Body of pancreas (tissue), 4 donors: ENCODE data around the gene NPTN. TPM values are rescaled to one million over a fixed set of nuclear protein-coding genes. Genes with fewer than 3 reads are reported as not detected.

Experiments
- ATAC-seq: fragments of 150-250 bp; one replicate; pipeline ENCODE4 v1.9.1; 2016
- DNase-seq, 4 donors: peaks; one replicate each; pipeline ENCODE4 v3.0.0-alpha.2; 2019
- H3K27ac ChIP-seq, 4 donors: fragments of 200-600 bp; sonication (generic); 1 replicate in 3 of 4; 2 replicates in 1 of 4; pipeline versions ENCODE4 v1.5.1 to v1.6.1; 2016 to 2019; ENCODE audit warnings: mild to moderate bottlenecking in 1 of 4, mixed read lengths in 1 of 4, moderate library complexity in 1 of 4
- H3K27me3 ChIP-seq, 2 donors: fragments of 200-600 bp; sonication (generic); one replicate each; pipeline ENCODE4 v1.6.0; 2016; ENCODE audit warnings: mild to moderate bottlenecking in 1 of 2
- H3K36me3 ChIP-seq, 2 donors: fragments of 200-600 bp; sonication (generic); replicated peaks in 1 of 2; 2 replicates each; pipeline ENCODE4 v1.5.1; 2016; ENCODE audit warnings: low read depth in 2 of 2; ENCODE audit not compliant: insufficient read depth in 1 of 2
- H3K4me1 ChIP-seq: fragments of 200-600 bp; sonication (generic); one replicate; pipeline ENCODE4 v1.6.0; 2016
- H3K4me3 ChIP-seq, 2 donors: fragments of 200-600 bp; sonication (generic); 1 replicate in 1 of 2; 2 replicates in 1 of 2; pipeline ENCODE4 v1.5.1; 2016 to 2019
- H3K9me3 ChIP-seq, 3 donors: fragments of 200-600 bp; sonication (generic); 1 replicate in 2 of 3; 2 replicates in 1 of 3; pipeline ENCODE4 v1.5.1; 2016
- CTCF ChIP-seq, 7 experiments: fragments of 450-650 bp in 4 of 7; fragments of 200-600 bp in 3 of 7; sonication (generic) in 3 of 7; IDR thresholded peaks; one replicate each; pipeline ENCODE4 v1.5.1; 2016 to 2019; ENCODE audit warnings: antibody characterized with exemption in 7 of 7
- POLR2A ChIP-seq, 3 donors: fragments of 450-650 bp; IDR thresholded peaks; one replicate each; pipeline ENCODE4 v1.6.1; 2016; ENCODE audit warnings: antibody characterized with exemption in 3 of 3, mild to moderate bottlenecking in 2 of 3
- WGBS, 2 donors: methylation state at CpG; one replicate each; pipeline ENCODE4 v1.1.5; 2017; 5-methylcytosine and 5-hydroxymethylcytosine counted together
- intact Hi-C: fragments of 100-400 bp; cut with DNase I; formaldehyde crosslinking; loops from one replicate; pipeline ENCODE4 v1.15.1; 2023
- total RNA-seq, 2 donors: library from RNA; depleted of rRNA; stranded (reverse); fragments of >200 nt; gene quantifications; one replicate each; pipeline ENCODE4 v1.1.0, GENCODE V29; 2016

The NPTN gene
- total RNA-seq, 2 donors from 2014 or later, result 34.2 to 39.9 TPM

DNA sequence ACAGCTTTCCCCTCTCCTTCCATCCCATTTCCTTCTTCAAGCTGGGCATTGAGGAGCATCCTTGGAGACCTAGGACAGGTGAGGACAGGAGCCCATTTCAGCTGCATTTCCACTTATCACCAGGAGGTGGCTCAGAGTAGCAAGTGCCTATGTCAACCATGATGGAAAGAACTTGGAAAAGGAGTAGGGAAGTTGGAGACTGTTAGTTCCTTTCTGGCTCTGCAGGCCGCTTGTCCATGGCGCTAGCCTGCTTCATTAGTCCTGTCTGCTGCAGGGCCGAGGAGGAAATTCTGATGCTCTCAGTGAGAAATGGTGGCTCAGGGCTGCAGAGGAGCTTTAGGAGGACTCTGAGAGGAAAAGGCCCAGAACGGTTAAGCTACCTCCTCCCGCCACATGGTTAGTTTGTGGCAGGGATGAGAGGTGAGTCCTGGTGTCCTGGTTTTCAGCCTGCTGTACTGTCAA is 44.0 kb upstream of the NPTN start:
- DNase-seq (peak; percentile 77 to 85 (median 82)), ATAC-seq (peak; percentile 93)
- TF ChIP-seq CTCF (IDR thresholded peaks at IDR 0.05), result peak; percentile 70 to 96 (median 92)
- TF ChIP-seq POLR2A (IDR thresholded peaks at IDR 0.05), result no peak
- Histone ChIP-seq H3K4me3 (no peak overlapping the region), H3K27me3 (no peaks in the 10 kb centered on the region), H3K36me3 (no peaks in the 10 kb centered on the region), H3K9me3 (no peaks in the 10 kb centered on the region), H3K4me1 (no peaks in the 10 kb centered on the region), H3K27ac (no peak overlapping the region)
- intact Hi-C loops, result no loop called here
- WGBS, 2 donors, result 23 to 43% methylated on average over 4 to 5 of the region's 5 CpGs

DNA sequence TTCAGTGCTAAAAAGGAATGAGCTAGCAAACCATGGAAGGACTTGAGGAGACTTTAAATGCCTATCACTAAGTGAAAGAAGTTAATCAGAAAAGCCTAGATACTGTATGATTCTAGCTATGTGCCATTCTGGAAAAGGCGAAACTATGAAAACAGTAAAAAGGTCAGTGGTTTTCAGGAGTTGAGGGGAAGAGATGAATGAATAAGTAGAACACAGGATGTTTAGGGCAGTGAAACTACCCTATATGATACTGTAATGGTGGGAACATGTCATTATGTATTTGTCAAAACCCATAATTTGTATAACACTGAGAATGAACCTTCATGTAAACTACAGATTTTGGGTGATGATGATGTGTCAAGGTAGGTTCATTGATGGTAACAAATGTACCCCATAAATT is 41.4 kb upstream of the NPTN start:
- DNase-seq (no peak), ATAC-seq (no peak)
- intact Hi-C loops, result no loop called here
- Histone ChIP-seq H3K4me1 (no peaks in the 10 kb centered on the region), H3K27me3 (no peaks in the 10 kb centered on the region), H3K36me3 (no peaks in the 10 kb centered on the region), H3K9me3 (no peaks in the 10 kb centered on the region), H3K4me3 (no peak overlapping the region), H3K27ac (no peak overlapping the region)
- TF ChIP-seq POLR2A (IDR thresholded peaks at IDR 0.05) (no peak), CTCF (IDR thresholded peaks at IDR 0.05) (no peak)
- WGBS, 2 donors, result 82 to 93% methylated on average over 1 of the region's 1 CpG

DNA sequence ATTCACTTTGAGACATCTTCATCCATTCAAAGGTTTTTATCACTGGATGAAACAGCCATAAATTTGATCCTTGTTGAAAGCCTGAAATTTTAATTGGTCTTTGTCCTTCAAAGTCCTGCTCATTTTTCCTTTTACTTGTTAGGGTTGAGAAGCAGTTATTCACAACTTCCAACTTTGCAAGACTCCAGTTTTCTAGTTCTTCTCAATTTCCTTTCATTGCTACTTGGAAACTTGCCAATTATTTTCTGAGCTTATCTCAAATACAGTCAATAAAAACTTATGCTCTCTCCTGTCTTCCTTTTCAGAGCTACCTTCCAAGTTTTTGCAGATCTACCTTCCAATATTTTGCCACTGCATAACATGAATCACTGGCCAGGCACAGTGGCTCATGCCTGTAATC is 27.3 kb upstream of the NPTN start:
- intact Hi-C loops, result no loop called here
- Histone ChIP-seq H3K9me3 (no peaks in the 10 kb centered on the region), H3K4me3 (no peak overlapping the region), H3K4me1 (no peaks in the 10 kb centered on the region), H3K27ac (no peak overlapping the region), H3K27me3 (no peaks in the 10 kb centered on the region), H3K36me3 (no peaks in the 10 kb centered on the region)
- no peak for ATAC-seq
- no peak for DNase-seq
- TF ChIP-seq CTCF (IDR thresholded peaks at IDR 0.05), result no peak

GRCh38 chr15:73658645-73659044 is 25.5 kb upstream of the NPTN start:
- H3K27me3 ChIP-seq, result no peaks in the 10 kb centered on the region
- DNase-seq (no peak), ATAC-seq (no peak)
- WGBS, 2 donors, result 59 to 68% methylated on average over 1 of the region's 1 CpG
- no peaks in the 10 kb centered on the region for H3K36me3 ChIP-seq
- no peaks in the 10 kb centered on the region for H3K9me3 ChIP-seq
- no peak overlapping the region for H3K4me3 ChIP-seq
- no peaks in the 10 kb centered on the region for H3K4me1 ChIP-seq
- TF ChIP-seq POLR2A (IDR thresholded peaks at IDR 0.05), result no peak
- TF ChIP-seq CTCF (IDR thresholded peaks at IDR 0.05), result no peak
- intact Hi-C loops, result no loop called here
- H3K27ac ChIP-seq, result no peak overlapping the region

- intact Hi-C loops, result no loop called here
- no peaks in the 10 kb centered on the region for H3K36me3 ChIP-seq
- TF ChIP-seq CTCF (IDR thresholded peaks at IDR 0.05) (no peak), POLR2A (IDR thresholded peaks at IDR 0.05) (no peak)
- no peaks in the 10 kb centered on the region for H3K27me3 ChIP-seq
- no peak overlapping the region for H3K4me3 ChIP-seq
- H3K27ac ChIP-seq, result no peak overlapping the region
- DNase-seq, result no peak
- no peaks in the 10 kb centered on the region for H3K4me1 ChIP-seq
- ATAC-seq, result no peak
- H3K9me3 ChIP-seq, result no peaks in the 10 kb centered on the region
- WGBS, 2 donors, result 82 to 85% methylated on average over 2 of the region's 2 CpGs
These were observed 22.5 kb upstream of the NPTN start for GRCh38 chr15:73655724-73656123.
